H1 (cell line): ENCODE data around the gene PRKN. TPM values are rescaled to one million over a fixed set of nuclear protein-coding genes. Genes with fewer than 3 reads are reported as not detected.
A peak's percentile ranks its signal among the peaks of the same experiment; 100 is the strongest.

ENCODE experiments used
- CTCF ChIA-PET: fragments of 300-600 bp; sonication (Branson Sonifier 250); formaldehyde crosslinking; loops from one replicate; lab custom pipeline; 2021; ENCODE audit not compliant: partially characterized antibody; lab: Charles Lee
- POLR2A ChIA-PET: fragments of 300-600 bp; sonication (Branson Sonifier 250); formaldehyde crosslinking; loops from one replicate; lab custom pipeline; 2021; ENCODE audit warnings: inconsistent platforms; ENCODE audit not compliant: partially characterized antibody; lab: Charles Lee
- DNase-seq, 2 experiments: peaks; one replicate each; pipeline versions ENCODE4 v3.0.0 to v3.0.0-alpha.2; 2010 to 2022; ENCODE audit warnings: low spot score in 2 of 2, low read depth in 1 of 2, mixed read lengths in 1 of 2
- FAIRE-seq: peaks from 2 replicates; lab custom pipeline; 2011; peaks lifted over from hg19 to GRCh38; lab: Jason Lieb, UNC
- H2AFZ ChIP-seq: 2 replicates; pipeline ENCODE4 v1.8.1; 2012; ENCODE audit warnings: low read length, inconsistent platforms
- H2AK5ac ChIP-seq: 2 replicates; pipeline ENCODE4 v1.6.1; 2013; ENCODE audit warnings: low read depth, low read length
- H2BK120ac ChIP-seq: replicated peaks from 2 replicates; pipeline ENCODE3; 2013; ENCODE audit warnings: low read depth, low read length, inconsistent platforms
- H2BK12ac ChIP-seq: 2 replicates; pipeline ENCODE4 v1.6.1; 2013; ENCODE audit warnings: low read depth, low read length
- H2BK15ac ChIP-seq: 2 replicates; pipeline ENCODE4 v1.6.1; 2013; ENCODE audit warnings: low read length
- H2BK20ac ChIP-seq: 2 replicates; pipeline ENCODE4 v1.6.1; 2013; ENCODE audit warnings: low read length
- H2BK5ac ChIP-seq: 2 replicates; pipeline ENCODE4 v1.6.1; 2013; ENCODE audit warnings: low read depth, low read length
- H3K14ac ChIP-seq: 2 replicates; pipeline ENCODE4 v1.6.1; 2013; ENCODE audit warnings: inconsistent platforms; ENCODE audit not compliant: insufficient read length
- H3K18ac ChIP-seq: 2 replicates; pipeline ENCODE4 v1.6.1; 2013; ENCODE audit warnings: low read length; ENCODE audit errors: extremely low read depth
- H3K23ac ChIP-seq: 2 replicates; pipeline ENCODE4 v1.6.1; 2013; ENCODE audit warnings: inconsistent platforms; ENCODE audit not compliant: insufficient read length
- H3K23me2 ChIP-seq: 2 replicates; pipeline ENCODE4 v1.6.1; 2013; ENCODE audit warnings: low read depth, low read length
- H3K27ac ChIP-seq: 2 replicates; pipeline ENCODE4 v1.6.1; 2011; ENCODE audit warnings: low read depth, low read length, inconsistent platforms
- H3K27me3 ChIP-seq, 4 experiments: replicated peaks in 1 of 4; 1 replicate in 1 of 4; 2 replicates in 3 of 4; pipeline versions ENCODE4 v1.6.1 to v1.8.1; 2011 to 2013; ENCODE audit warnings: low read length in 3 of 4, mild to moderate bottlenecking in 3 of 4, inconsistent platforms in 2 of 4, mixed read lengths in 2 of 4, moderate library complexity in 1 of 4; ENCODE audit not compliant: control insufficient read depth in 3 of 4, insufficient read depth in 3 of 4; ENCODE audit errors: extremely low read depth in 1 of 4
- H3K36me3 ChIP-seq, 4 experiments: 2 replicates each; pipeline versions ENCODE4 v1.6.1 to v1.8.1; 2011 to 2013; ENCODE audit warnings: mild to moderate bottlenecking in 4 of 4, low read length in 3 of 4, moderate library complexity in 2 of 4, control low read depth in 1 of 4, inconsistent platforms in 1 of 4; ENCODE audit not compliant: insufficient read depth in 4 of 4, control insufficient read depth in 2 of 4
- H3K4ac ChIP-seq: replicated peaks from 2 replicates; pipeline ENCODE3; 2013; ENCODE audit warnings: low read length, low read depth, mixed read lengths, inconsistent platforms; ENCODE audit not compliant: insufficient read length
- H3K4me1 ChIP-seq, 4 experiments: replicated peaks in 1 of 4; 1 replicate in 1 of 4; 2 replicates in 3 of 4; pipeline versions ENCODE4 v1.6.1 to v1.8.1; 2011 to 2013; ENCODE audit warnings: low read length in 3 of 4, inconsistent platforms in 2 of 4, mixed read lengths in 1 of 4; ENCODE audit not compliant: insufficient read depth in 4 of 4, control insufficient read depth in 3 of 4
- H3K4me2 ChIP-seq, 2 experiments: 2 replicates each; pipeline versions ENCODE4 v1.6.1 to v1.8.1; 2011 to 2013; ENCODE audit warnings: low read depth in 2 of 2, low read length in 2 of 2, control low read depth in 1 of 2, inconsistent platforms in 1 of 2, mild to moderate bottlenecking in 1 of 2; ENCODE audit not compliant: insufficient read depth in 1 of 2
- H3K4me3 ChIP-seq, 4 experiments: fragments of 200-600, 300-600 bp in 1 of 4; sonication (generic), shearing (Covaris generic), sonication (Bioruptor Twin) in 1 of 4; 2 replicates each; pipeline versions ENCODE4 v1.5.1 to v1.8.1; 2011 to 2016; ENCODE audit warnings: low read length in 4 of 4, low read depth in 3 of 4, control low read depth in 2 of 4, inconsistent platforms in 2 of 4, mild to moderate bottlenecking in 2 of 4, mixed read lengths in 1 of 4, moderate library complexity in 1 of 4; ENCODE audit not compliant: insufficient read depth in 2 of 4; ENCODE audit errors: extremely low read depth in 1 of 4
- H3K56ac ChIP-seq: replicated peaks from 2 replicates; pipeline ENCODE3; 2013; ENCODE audit warnings: low read depth, mild to moderate bottlenecking, mixed read lengths, low read length, inconsistent platforms; ENCODE audit not compliant: insufficient read length
- H3K79me1 ChIP-seq: 2 replicates; pipeline ENCODE4 v1.6.1; 2013; ENCODE audit warnings: low read depth, low read length, control low read depth
- H3K79me2 ChIP-seq, 2 experiments: 2 replicates each; pipeline versions ENCODE4 v1.6.1 to v1.8.1; 2012 to 2013; ENCODE audit warnings: low read length in 2 of 2, mild to moderate bottlenecking in 2 of 2, inconsistent platforms in 1 of 2; ENCODE audit not compliant: insufficient read depth in 2 of 2, control insufficient read depth in 1 of 2
- H3K9ac ChIP-seq, 4 experiments: replicated peaks in 1 of 4; 1 replicate in 1 of 4; 2 replicates in 3 of 4; pipeline versions ENCODE4 v1.6.1 to v1.8.1; 2011 to 2013; ENCODE audit warnings: low read depth in 3 of 4, low read length in 3 of 4, control low read depth in 2 of 4, mild to moderate bottlenecking in 2 of 4, moderate library complexity in 2 of 4, inconsistent platforms in 1 of 4; ENCODE audit errors: extremely low read depth in 1 of 4
- H3K9me3 ChIP-seq, 2 experiments: 2 replicates each; pipeline versions ENCODE4 v1.6.1 to v1.8.1; 2012 to 2013; ENCODE audit warnings: mild to moderate bottlenecking in 2 of 2, moderate library complexity in 2 of 2, control low read depth in 1 of 2, inconsistent platforms in 1 of 2, low read depth in 1 of 2, low read length in 1 of 2, mixed read lengths in 1 of 2; ENCODE audit not compliant: insufficient read depth in 2 of 2
- H4K20me1 ChIP-seq, 2 experiments: replicated peaks in 1 of 2; 2 replicates each; pipeline versions ENCODE3 to v1.8.1; 2011 to 2013; ENCODE audit warnings: inconsistent platforms in 2 of 2, low read length in 2 of 2, mild to moderate bottlenecking in 1 of 2; ENCODE audit not compliant: insufficient read depth in 2 of 2, control insufficient read depth in 1 of 2
- H4K5ac ChIP-seq: 2 replicates; pipeline ENCODE4 v1.6.1; 2013; ENCODE audit warnings: low read length, low read depth, mixed read lengths, inconsistent platforms; ENCODE audit not compliant: insufficient read length
- H4K8ac ChIP-seq: 2 replicates; pipeline ENCODE4 v1.8.0; 2013; ENCODE audit warnings: mild to moderate bottlenecking, moderate library complexity, low read length, inconsistent platforms; ENCODE audit not compliant: insufficient read depth; ENCODE audit errors: extremely low read depth
- H4K91ac ChIP-seq: replicated peaks from 2 replicates; pipeline ENCODE3; 2013; ENCODE audit warnings: low read length, mixed read lengths, inconsistent platforms; ENCODE audit not compliant: insufficient read length
- CBX8 ChIP-seq: fragments of 300-800, 300-1000 bp; sonication (generic); IDR thresholded peaks from 2 replicates; pipeline ENCODE4 v1.7.1; 2016; ENCODE audit warnings: low read depth, low read length, borderline replicate concordance
- CTBP2 ChIP-seq: IDR thresholded peaks from 2 replicates; pipeline ENCODE4 v1.7.0; 2011; ENCODE audit warnings: borderline replicate concordance, mild to moderate bottlenecking, moderate library complexity, mixed read lengths, low read length; ENCODE audit not compliant: insufficient read depth, insufficient read length
- MAFK ChIP-seq: IDR thresholded peaks from 2 replicates; pipeline ENCODE4 v1.6.1; 2012; ENCODE audit warnings: low read depth, mild to moderate bottlenecking, improper control_type of control experiment, low read length
- YY1 ChIP-seq: IDR thresholded peaks from 2 replicates; pipeline ENCODE4 v1.6.1; 2011; ENCODE audit warnings: low read depth, mild to moderate bottlenecking, low read length
- WGBS, 2 experiments: shearing (Covaris generic) in 1 of 2; methylation state at CpG; one replicate each; pipeline versions ENCODE4 v1.1.6 to v1.1.7; 2013 to 2015; ENCODE audit warnings: low lambda C conversion rate in 2 of 2, mixed read lengths in 2 of 2, inconsistent platforms in 1 of 2, low coverage in 1 of 2, missing lambda C conversion rate in 1 of 2; ENCODE audit not compliant: insufficient replicate concordance in 2 of 2, insufficient coverage in 1 of 2, insufficient read length in 1 of 2; ENCODE audit errors: extremely low coverage in 1 of 2, missing lambda C conversion rate in 1 of 2; 5-methylcytosine and 5-hydroxymethylcytosine counted together
- polyA plus RNA-seq, 7 experiments: library from polyadenylated mRNA; depleted of rRNA in 3 of 7; stranded (reverse) in 5 of 7; unstranded in 2 of 7; fragments of >200 nt in 5 of 7; fragments of 200-250 nt in 2 of 7; gene quantifications; 1 replicate in 5 of 7; 2 replicates in 1 of 7; 4 replicates in 1 of 7; pipeline versions ENCODE4 v1.2.1 to v1.2.3, GENCODE V29; 2011 to 2013; ENCODE audit warnings: missing spikeins in 2 of 7, mixed read lengths in 2 of 7
- total RNA-seq: library from RNA; stranded (reverse); fragmentation: NEBNext Ultra II Directional; extraction: Animal tissue kit (Norgen Biotek cat#: 25700); gene quantifications from 2 replicates; pipeline ENCODE4 v1.2.1, GENCODE V29; 2021

PRKN gene
- total and polyA plus RNA-seq, 2 of the 8 experiments (the other 6 are each of a cell fraction or from before 2014, with no cell fraction given) = 0.13 to 0.29 TPM

- no peak overlapping the region for H3K9ac ChIP-seq
- no peak for FAIRE-seq
- H2BK20ac ChIP-seq = no peak overlapping the region
- no peak overlapping the region for H3K14ac ChIP-seq
- no peak overlapping the region for H2BK15ac ChIP-seq
- H3K18ac ChIP-seq = no peak overlapping the region
- no peak overlapping the region for H4K5ac ChIP-seq
- no peak overlapping the region for H2AFZ ChIP-seq
- H3K36me3 ChIP-seq = no peaks in the 10 kb centered on the region
- H4K91ac ChIP-seq = no peak overlapping the region
- no peak for DNase-seq
- no peaks in the 10 kb centered on the region for H3K79me2 ChIP-seq
- no peak overlapping the region for H2AK5ac ChIP-seq
- no peak overlapping the region for H2BK12ac ChIP-seq
- H3K4me2 ChIP-seq = no peak overlapping the region
- H2BK120ac ChIP-seq = no peak overlapping the region
- H3K23me2 ChIP-seq = no peaks in the 10 kb centered on the region
- H3K4me1 ChIP-seq = no peaks in the 10 kb centered on the region
- no peak overlapping the region for H2BK5ac ChIP-seq
- WGBS, 2 experiments = 97% methylated on average over 6 of the region's 6 CpGs; no CpG with 5 or more reads in 1 of the 2 experiments
- no peak overlapping the region for H3K56ac ChIP-seq
- no peaks in the 10 kb centered on the region for H4K20me1 ChIP-seq
- H3K23ac ChIP-seq = no peak overlapping the region
- H3K27me3 ChIP-seq = no peaks in the 10 kb centered on the region
- no peak for TF ChIP-seq CTBP2
- TF ChIP-seq MAFK = peak; percentile 61
- no peak for TF ChIP-seq YY1
- no peak for TF ChIP-seq CBX8
- H4K8ac ChIP-seq = no peak overlapping the region
- H3K27ac ChIP-seq = no peak overlapping the region
- ChIA-PET CTCF (interaction anchor here (0.7 to 1.2 kb wide), 2 partner anchors 9 to 254 kb away, joined by 3 to 4 read pairs; no protein-coding TSS in a partner anchor), POLR2A (no interaction called here)
- H3K4ac ChIP-seq = no peak overlapping the region
- no peaks in the 10 kb centered on the region for H3K79me1 ChIP-seq
- H3K4me3 ChIP-seq = no peak overlapping the region
- H3K9me3 ChIP-seq = no peaks in the 10 kb centered on the region
Measured at GRCh38 chr6:162301128-162301527, 426.4 kb downstream of the PRKN start.
